Thymus (tissue), 11 donors: ENCODE measurements around the gene SHBG. TPM values are rescaled to one million over a fixed set of nuclear protein-coding genes. Genes with fewer than 3 reads are reported as not detected.
A peak's percentile ranks its signal among the peaks of the same experiment; 100 is the strongest.
"Not testable (repeated sequence)": the region's sequence is repeated elsewhere in the genome, so short reads cannot be mapped to it uniquely, and the experiment has no call there.

Experiments
- DNase-seq, 9 donors: peaks; one replicate each; pipeline ENCODE4 v3.0.0-alpha.2; 2013; ENCODE audit warnings: low spot score in 9 of 9, low read depth in 6 of 9, missing footprints in 1 of 9
- H3K27ac ChIP-seq, 2 donors: one replicate each; pipeline ENCODE4 v1.5.1; 2013; ENCODE audit warnings: control low read depth in 1 of 2, low read depth in 1 of 2, low read length in 1 of 2, mild to moderate bottlenecking in 1 of 2, moderate library complexity in 1 of 2
- H3K27me3 ChIP-seq, 2 donors: one replicate each; pipeline ENCODE4 v1.5.1; 2013; ENCODE audit warnings: low read length in 1 of 2; ENCODE audit not compliant: control insufficient read depth in 2 of 2, insufficient read depth in 1 of 2
- H3K36me3 ChIP-seq, 2 donors: one replicate each; pipeline ENCODE4 v1.5.1; 2013; ENCODE audit warnings: low read length in 1 of 2, mild to moderate bottlenecking in 1 of 2, moderate library complexity in 1 of 2; ENCODE audit not compliant: control insufficient read depth in 2 of 2, insufficient read depth in 2 of 2
- H3K4me1 ChIP-seq, 2 donors: one replicate each; pipeline ENCODE4 v1.5.1; 2013; ENCODE audit warnings: low read length in 2 of 2; ENCODE audit not compliant: control insufficient read depth in 2 of 2, insufficient read depth in 2 of 2
- H3K4me3 ChIP-seq, 2 donors: one replicate each; pipeline ENCODE4 v1.5.1; 2013; ENCODE audit warnings: low read length in 2 of 2, control low read depth in 1 of 2, mild to moderate bottlenecking in 1 of 2
- H3K9me3 ChIP-seq, 2 donors: one replicate each; pipeline ENCODE4 v1.5.1; 2013; ENCODE audit warnings: low read length in 1 of 2, mild to moderate bottlenecking in 1 of 2; ENCODE audit not compliant: control insufficient read depth in 2 of 2, insufficient read depth in 1 of 2
- WGBS: extraction: QIAGEN DNeasy Blood & Tissue Kit; methylation state at CpG from one replicate; pipeline ENCODE4 v1.1.7; 2013; 5-methylcytosine and 5-hydroxymethylcytosine counted together
- polyA plus RNA-seq: library from polyadenylated mRNA; stranded (reverse); fragments of 200-250 nt; gene quantifications from one replicate; pipeline ENCODE4 v1.2.3, GENCODE V29; 2013
- total RNA-seq: library from RNA; stranded (reverse); fragments of 120-200 nt; gene quantifications from one replicate; pipeline ENCODE4 v1.2.4, GENCODE V29; 2013
- donor health status: healthy.

SHBG gene
- total and polyA plus RNA-seq, 2 donors: 0.09 to 0.62 TPM

DNA sequence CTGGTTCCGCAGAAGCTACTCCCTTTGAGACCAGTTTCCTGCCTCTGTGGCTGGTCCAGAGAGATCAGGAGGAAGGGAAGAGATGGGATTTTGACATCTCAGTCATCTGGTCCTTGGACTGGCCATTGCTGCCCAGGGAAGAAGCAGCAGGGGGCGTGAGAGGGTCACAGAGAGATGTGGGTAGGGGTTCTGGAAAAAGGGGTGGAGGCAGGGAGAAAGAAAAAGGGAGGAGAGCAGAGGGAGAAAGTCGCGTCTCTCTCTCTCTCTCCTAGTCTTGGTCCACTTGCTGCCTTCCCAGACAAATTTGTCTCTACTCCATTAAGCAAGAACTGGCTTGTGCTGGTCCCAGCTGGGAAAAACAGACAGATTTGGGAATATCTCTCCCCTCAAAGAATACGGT, 4.4 kb downstream of the SHBG start:
- peaks cover 0 to 6% of the 10 kb centered on the region in 2 donors for H3K4me1 ChIP-seq
- H3K27me3 ChIP-seq: peaks cover 0 to 13% of the 10 kb centered on the region in 2 donors
- no peak overlapping the region for H3K27ac ChIP-seq
- H3K4me3 ChIP-seq: no peak overlapping the region
- no peaks in the 10 kb centered on the region for H3K9me3 ChIP-seq
- 60% methylated on average over 5 of the region's 5 CpGs for WGBS
- no peaks in the 10 kb centered on the region for H3K36me3 ChIP-seq
- DNase-seq: no peak

DNA sequence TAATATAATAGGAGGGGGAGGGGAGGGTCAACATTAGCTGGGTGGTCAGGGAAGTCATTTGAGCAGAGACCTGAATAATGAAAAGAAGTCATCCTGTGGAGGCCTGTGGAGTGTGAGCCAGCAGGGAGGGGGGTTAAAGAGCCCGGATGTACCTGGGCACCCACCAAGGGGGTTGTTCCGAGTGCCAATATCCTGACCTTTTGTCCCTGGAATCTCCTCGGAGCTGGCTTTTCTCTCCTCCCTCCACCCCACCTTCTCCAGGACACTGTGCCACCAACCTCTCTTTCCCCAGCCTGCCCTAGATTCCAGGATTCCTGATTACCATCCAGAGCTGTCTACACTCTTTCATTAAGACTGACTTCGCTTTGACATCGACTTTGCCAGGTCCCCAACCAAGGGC, 6.2 kb downstream of the SHBG start:
- Histone ChIP-seq H3K4me3 (no peak overlapping the region), H3K9me3 (no peaks in the 10 kb centered on the region), H3K27me3 (peaks cover 0 to 13% of the 10 kb centered on the region in 2 donors), H3K4me1 (peaks cover 0 to 6% of the 10 kb centered on the region in 2 donors), H3K27ac (no peak overlapping the region), H3K36me3 (no peaks in the 10 kb centered on the region)
- DNase-seq: no peak
- WGBS: 89% methylated on average over 5 of the region's 5 CpGs

DNA sequence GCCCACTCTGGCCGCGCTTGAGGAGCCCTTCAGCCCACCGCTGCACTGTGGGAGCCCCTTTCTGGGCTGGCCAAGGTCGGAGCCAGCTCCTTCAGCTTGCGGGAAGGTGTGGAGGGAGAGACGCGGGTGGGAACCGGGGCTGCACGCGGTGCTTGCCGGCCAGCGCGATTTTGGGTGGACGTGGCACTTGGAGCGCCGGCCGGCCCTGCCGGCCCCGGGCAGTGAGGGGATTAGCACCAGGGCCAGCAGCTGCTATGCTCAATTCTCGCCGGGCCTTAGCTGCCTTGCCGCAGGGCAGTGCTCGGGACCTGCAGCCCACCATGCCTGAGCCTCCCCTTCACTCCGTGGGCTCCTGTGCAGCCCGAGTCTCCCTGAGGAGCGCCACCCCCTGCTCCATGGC, 10.8 kb downstream of the SHBG start:
- H3K4me1 ChIP-seq: no peaks in the 10 kb centered on the region
- H3K36me3 ChIP-seq: no peaks in the 10 kb centered on the region
- H3K27me3 ChIP-seq: peaks cover 0 to 2% of the 10 kb centered on the region in 2 donors
- DNase-seq: no peak
- no peaks in the 10 kb centered on the region for H3K9me3 ChIP-seq
- H3K27ac ChIP-seq: no peak overlapping the region
- 96% methylated on average over 26 of the region's 26 CpGs for WGBS
- H3K4me3 ChIP-seq: no peak overlapping the region

DNA sequence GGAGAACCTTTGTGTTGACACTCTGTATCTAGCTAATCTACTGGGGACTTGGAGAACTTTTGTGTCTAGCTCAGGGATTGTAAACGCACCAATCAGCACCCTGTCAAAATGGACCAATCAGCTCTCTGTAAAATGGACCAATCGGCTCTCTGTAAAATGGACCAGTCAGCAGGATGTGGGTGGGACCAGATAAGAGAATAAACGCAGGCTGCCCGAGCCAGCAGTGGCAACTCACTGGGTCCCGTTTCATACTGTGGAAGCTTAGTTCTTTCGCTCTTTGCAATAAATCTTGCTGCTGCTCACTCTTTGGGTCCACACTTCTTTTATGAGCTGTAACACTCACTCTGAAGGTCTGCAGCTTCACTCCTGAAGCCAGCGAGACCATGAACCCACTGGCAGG, 11.7 kb downstream of the SHBG start:
- H3K27ac ChIP-seq, H3K4me1 ChIP-seq, H3K9me3 ChIP-seq, H3K36me3 ChIP-seq, DNase-seq, H3K27me3 ChIP-seq, H3K4me3 ChIP-seq: not testable (repeated sequence)
- 70% methylated on average over 7 of the region's 7 CpGs for WGBS

DNA sequence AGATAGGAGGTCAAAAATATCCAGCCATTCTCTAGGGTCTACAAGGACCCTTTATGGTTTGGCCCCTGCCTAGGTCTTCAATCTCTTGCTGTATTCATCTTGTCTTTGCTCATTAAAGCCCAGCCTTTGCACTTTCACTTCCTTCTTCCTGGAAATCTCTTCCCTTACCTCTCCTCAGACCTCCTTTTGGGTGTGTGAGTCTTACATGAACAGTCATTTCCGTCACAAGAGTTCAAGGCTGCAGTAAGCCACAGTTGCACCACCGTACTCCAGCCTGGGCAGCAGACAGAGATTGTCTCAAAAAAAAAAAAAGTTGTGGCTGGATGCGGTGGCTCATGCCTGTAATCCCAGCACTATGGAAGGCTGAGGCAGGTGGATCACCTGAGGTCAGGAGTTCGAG, 14.8 kb downstream of the SHBG start:
- Histone ChIP-seq H3K4me3 (no peak overlapping the region), H3K27me3 (peaks cover 0 to 30% of the 10 kb centered on the region in 2 donors), H3K27ac (no peak overlapping the region), H3K36me3 (no peaks in the 10 kb centered on the region), H3K9me3 (no peaks in the 10 kb centered on the region), H3K4me1 (peaks cover 0 to under 1% of the 10 kb centered on the region in 2 donors)
- no peak for DNase-seq
- 88% methylated on average over 4 of the region's 4 CpGs for WGBS

DNA sequence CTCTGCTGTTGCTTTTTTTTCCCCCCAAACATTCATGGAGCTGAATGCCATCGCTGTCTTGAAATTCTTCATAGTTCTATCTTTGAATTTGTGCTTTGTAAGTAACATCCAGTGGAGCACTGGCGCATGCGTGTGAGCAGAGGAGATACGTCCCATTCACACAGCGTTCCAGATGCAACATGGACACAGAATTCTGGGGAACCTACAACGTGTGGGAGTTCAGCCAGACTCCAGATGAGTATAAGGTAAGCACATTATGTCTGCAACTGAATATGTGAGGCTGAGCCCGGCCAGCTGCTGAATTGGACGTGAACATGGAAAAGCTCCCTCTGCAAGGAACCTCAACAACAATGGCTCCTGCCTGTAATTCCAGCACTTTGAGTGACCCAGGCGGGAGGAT, 16.5 kb downstream of the SHBG start:
- H3K4me3 ChIP-seq: no peak overlapping the region
- no peaks in the 10 kb centered on the region for H3K9me3 ChIP-seq
- peaks cover 4 to 47% of the 10 kb centered on the region in 2 donors for H3K27me3 ChIP-seq
- DNase-seq: no peak
- H3K36me3 ChIP-seq: no peaks in the 10 kb centered on the region
- WGBS: 91% methylated on average over 9 of the region's 9 CpGs
- H3K27ac ChIP-seq: no peak overlapping the region
- peaks cover 6 to 15% of the 10 kb centered on the region in 2 donors for H3K4me1 ChIP-seq

DNA sequence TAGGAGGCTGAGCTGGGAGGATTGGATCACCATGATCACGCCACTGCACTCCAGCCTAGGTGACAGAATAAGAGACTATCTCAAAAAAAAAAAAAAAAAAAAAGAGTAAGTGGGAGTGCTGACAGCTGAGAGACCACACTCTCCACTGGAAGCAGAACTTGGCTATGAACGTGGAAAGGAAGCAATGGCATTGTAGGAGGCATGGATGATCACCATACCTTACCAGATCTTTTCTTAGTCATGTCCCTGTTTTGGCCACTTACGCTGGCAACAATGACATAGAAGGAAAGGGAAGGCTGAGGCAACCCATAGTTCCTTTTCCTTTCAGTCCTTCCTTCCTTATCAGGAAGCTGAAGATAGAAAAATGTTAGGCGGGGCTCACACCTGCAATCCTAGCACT, 17.1 kb downstream of the SHBG start:
- no peak overlapping the region for H3K27ac ChIP-seq
- peaks cover 10 to 18% of the 10 kb centered on the region in 2 donors for H3K4me1 ChIP-seq
- H3K9me3 ChIP-seq: no peaks in the 10 kb centered on the region
- peaks cover 10 to 52% of the 10 kb centered on the region in 2 donors for H3K27me3 ChIP-seq
- no peak overlapping the region for H3K4me3 ChIP-seq
- no peak for DNase-seq
- WGBS: 82% methylated on average over 4 of the region's 4 CpGs
- no peaks in the 10 kb centered on the region for H3K36me3 ChIP-seq

DNA sequence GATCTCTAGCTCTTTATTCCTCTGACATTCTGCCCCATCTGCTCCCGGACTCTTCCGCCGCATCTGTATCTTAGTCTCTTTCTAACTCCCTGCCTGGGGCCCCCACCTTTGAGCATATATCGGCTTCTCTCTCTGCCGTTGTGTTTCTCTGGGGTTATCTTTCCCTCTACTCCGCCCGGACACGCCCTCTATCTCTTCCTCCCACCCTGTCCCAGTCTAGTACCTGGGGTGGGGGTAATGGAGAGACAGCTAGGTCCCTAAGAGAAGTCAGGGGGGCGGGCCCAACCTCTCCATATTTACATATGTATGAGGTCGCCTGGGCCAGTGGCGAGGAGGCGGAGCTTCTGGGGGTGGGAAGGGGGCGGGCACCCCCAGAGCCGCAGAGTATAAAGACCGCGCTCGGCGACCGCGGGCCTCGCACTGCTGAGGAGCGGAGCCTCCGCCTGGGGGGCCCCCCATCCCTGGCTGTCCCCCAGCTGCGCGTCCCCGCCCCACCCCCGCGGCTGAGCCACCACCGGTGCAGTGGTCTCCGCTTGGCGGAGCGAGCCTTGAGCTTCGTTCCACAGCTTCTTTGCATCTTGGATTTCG, 20.7 kb downstream of the SHBG start, which contains the start of gene ATP1B2:
Gene ATP1B2, plus strand, starts transcription at position 418 of the 588 bp plus-strand sequence. CDS start 593 bp downstream, outside the sequence.
- no peak within 1 kb of the TSS for H3K27ac ChIP-seq
- WGBS: 2% methylated on average over 34 of the region's 34 CpGs
- H3K4me1 ChIP-seq: peaks cover 10 to 18% of the 10 kb centered on the region in 2 donors
- H3K4me3 ChIP-seq: peak within 1 kb of the TSS; percentile 40
- H3K36me3 ChIP-seq: no peaks in the 10 kb centered on the region
- no peaks in the 10 kb centered on the region for H3K9me3 ChIP-seq
- DNase-seq: peak; percentile 66 to 93 (median 86)
- peaks cover 23 to 87% of the 10 kb centered on the region in 2 donors for H3K27me3 ChIP-seq

DNA sequence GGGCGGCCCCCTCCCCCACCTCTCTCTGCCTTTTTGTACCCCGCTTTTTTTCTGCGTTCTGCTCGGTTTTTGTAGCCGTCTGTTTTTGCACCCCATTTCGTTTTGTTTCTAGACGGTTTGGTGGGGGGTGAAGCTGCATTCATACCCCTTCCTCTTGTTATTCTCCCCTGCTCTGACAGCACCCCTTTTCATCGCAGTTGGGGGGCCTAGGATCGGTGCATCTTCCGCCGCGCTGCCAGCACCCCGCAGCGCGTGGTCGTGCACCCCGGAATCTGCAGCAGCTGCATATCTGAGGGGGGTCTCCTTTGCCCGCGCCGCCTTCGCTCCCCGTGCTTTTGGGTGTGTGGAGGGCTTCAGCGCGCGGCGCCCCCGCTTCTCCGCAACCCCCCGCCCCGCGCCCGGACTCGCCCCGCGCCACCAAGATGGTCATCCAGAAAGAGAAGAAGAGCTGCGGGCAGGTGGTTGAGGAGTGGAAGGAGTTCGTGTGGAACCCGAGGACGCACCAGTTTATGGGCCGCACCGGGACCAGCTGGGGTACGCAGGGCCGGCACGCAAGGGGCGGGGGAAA, 21.2 kb downstream of the SHBG start:
- 2% methylated on average over 45 of the region's 45 CpGs for WGBS
- peak overlapping the region; percentile 40 for H3K4me3 ChIP-seq

More for the DNA sequence above, 21.2 kb downstream of the SHBG start:
- peaks cover 23 to 85% of the 10 kb centered on the region in 2 donors for H3K27me3 ChIP-seq
- peaks cover 10 to 18% of the 10 kb centered on the region in 2 donors for H3K4me1 ChIP-seq
- no peaks in the 10 kb centered on the region for H3K9me3 ChIP-seq
- H3K27ac ChIP-seq: no peak overlapping the region
- H3K36me3 ChIP-seq: no peaks in the 10 kb centered on the region
- DNase-seq: peak in 1 of 9 donors; percentile 24
